GM13977 (cell line): ENCODE results near the gene NFATC2.

Source experiments
- DNase-seq: peaks from one replicate; pipeline ENCODE4 v3.0.0; 2012; ENCODE audit warnings: low spot score
- in situ Hi-C: fragments of 300-500 bp; cut with MboI; formaldehyde crosslinking; loops from one replicate; pipeline ENCODE4 v1.12.0; 2022; ENCODE audit warnings: low sequenced_read_pairs, low pct_unique_long_range_greater_than_20kb, mixed read lengths, inconsistent platforms; ENCODE audit not compliant: unreplicated experiment
- TF ChIP-seq, protein P1 (sequence below): IDR thresholded peaks from 2 replicates; pipeline ENCODE4 v1.5.1; 2012; ENCODE audit warnings: mild to moderate bottlenecking, control low read depth; ENCODE audit not compliant: insufficient read depth; ENCODE audit errors: extremely low read depth, missing control alignments

NFATC2 gene

DNA sequence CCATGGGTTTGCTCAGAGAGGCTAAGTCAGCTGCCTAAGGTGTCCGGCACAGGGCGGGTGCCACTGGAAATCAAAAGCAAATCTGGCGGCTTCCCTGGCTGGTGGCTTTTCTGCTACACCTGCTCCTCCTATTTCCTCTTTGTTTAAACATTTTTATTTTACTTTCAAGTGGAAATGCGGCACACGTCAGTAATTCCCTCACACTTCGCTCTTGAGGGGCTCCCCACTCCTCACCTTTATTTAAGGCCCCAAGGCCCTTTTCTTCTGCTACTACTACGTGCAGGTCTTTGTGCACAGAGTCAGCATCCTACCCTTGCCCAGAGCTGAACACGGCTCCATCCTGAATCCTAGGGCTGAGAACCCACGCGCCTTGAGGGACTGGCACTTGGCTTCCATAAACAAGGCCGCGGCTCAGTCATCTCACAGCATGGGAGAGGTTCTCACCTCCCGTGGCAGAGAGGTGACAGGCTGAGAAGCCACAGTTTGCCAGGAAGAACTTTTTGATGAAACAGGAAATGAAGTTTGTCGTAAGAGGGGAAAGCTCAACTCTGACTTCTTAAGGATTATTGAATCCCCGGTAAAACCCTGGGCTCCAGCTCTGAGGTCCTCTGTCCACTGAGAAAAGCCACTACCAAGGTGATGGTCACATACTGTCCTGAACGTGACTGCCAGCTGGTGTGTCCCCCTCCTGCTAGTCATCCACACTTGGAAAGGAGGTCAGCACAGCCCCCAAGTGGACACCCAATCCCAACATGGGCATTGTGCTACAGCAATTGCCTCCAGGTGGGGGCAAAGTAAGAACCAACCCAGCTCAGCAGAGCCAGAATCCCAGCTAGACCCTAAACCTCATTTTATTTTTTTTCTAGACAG, 48.0 kb downstream of the NFATC2 start:
- TF ChIP-seq, protein P1, sequence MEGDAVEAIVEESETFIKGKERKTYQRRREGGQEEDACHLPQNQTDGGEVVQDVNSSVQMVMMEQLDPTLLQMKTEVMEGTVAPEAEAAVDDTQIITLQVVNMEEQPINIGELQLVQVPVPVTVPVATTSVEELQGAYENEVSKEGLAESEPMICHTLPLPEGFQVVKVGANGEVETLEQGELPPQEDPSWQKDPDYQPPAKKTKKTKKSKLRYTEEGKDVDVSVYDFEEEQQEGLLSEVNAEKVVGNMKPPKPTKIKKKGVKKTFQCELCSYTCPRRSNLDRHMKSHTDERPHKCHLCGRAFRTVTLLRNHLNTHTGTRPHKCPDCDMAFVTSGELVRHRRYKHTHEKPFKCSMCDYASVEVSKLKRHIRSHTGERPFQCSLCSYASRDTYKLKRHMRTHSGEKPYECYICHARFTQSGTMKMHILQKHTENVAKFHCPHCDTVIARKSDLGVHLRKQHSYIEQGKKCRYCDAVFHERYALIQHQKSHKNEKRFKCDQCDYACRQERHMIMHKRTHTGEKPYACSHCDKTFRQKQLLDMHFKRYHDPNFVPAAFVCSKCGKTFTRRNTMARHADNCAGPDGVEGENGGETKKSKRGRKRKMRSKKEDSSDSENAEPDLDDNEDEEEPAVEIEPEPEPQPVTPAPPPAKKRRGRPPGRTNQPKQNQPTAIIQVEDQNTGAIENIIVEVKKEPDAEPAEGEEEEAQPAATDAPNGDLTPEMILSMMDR, result no peak
- in situ Hi-C loops, result no loop called here

DNA sequence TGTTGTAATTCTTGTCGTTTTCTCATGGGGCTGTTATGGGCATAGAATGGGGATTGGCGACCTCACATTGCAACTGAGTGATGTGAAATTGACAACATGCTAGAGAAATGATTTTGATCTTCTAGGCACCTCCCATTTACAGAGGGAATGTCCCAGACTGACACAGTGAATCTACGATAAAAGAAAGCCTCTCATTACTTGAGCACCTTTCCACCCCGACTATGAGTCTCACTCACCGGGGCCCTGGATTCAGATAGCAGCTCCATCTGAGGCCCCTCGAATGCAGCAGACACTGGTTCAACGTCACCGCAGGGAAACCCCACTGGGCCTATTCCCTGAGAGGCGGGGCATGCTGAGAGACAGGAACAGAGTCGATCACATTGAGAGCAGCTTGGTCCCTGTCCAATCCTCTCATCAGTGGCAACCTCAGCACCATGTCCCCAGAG, 49.1 kb downstream of the NFATC2 start:
- TF ChIP-seq, protein P1, result no peak
- no peak for DNase-seq
- in situ Hi-C loops, result no loop called here

More for the DNA sequence above, 48.0 kb downstream of the NFATC2 start:
- DNase-seq, result no peak

DNA sequence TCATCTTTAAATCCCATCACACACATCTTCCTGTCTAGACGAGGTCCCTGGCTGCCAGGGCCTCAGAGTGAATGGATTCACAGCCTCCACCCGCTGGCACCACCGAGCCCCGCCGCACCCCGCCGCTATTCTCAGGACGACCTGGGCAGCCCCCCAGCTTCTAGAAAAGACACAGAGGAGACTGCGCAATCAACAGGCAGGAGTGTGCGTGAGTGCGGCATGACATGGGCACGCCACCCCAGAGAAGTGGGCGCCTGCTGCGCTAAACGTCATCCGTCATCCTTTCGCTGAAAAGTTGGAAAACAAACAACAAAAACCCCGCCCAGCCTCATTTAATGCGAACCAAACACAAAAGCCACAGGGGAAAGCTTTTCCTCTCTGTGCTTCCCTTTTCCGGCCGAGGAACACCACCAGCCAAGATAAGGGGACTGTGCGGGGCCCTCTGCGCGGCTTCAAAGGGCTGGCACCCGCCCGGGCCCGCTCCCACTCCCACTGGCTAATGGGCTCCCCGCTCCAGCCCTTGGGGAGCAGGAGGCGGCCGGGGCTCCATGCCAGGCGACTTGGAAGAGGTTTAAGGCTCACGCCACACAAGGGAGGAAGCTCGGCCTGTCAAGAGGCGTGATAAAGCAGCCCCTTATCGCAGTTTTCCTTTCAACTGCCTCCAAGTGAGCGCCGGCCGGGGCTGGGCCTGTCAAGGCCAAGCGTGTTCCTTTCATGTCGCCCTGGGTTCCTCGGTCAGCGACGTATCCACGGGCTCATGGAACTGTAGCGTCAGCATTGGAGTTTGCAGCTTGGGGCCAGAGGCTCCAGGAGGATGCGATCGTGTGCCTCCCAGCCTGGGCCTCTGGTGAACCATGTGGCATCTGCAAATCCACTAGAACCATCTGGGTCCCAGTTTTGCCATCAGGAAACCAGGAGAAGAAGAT, 50.1 kb downstream of the NFATC2 start:
- DNase-seq, result no peak
- in situ Hi-C loops, result no loop called here
- TF ChIP-seq, protein P1, result no peak

DNA sequence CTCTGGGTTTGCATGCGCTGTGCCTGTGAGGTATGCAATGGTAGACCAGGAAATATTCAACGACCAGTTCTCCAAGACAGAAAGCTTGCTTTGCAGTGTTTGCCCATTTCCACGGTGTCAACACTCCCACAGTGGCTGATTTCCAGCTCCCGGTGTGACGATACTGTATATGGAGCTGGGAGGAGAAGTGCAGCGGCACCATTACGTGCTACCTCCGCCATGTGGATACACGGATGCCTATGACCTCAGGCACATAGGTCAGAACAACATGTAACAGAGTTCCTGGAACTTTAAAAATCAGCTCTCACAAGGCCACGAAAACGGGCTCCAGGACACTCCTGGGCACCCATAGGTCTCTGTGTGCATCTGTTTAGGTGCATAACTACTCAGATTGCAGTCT, 51.1 kb downstream of the NFATC2 start:
- in situ Hi-C loops, result no loop called here
- DNase-seq, result no peak

DNA sequence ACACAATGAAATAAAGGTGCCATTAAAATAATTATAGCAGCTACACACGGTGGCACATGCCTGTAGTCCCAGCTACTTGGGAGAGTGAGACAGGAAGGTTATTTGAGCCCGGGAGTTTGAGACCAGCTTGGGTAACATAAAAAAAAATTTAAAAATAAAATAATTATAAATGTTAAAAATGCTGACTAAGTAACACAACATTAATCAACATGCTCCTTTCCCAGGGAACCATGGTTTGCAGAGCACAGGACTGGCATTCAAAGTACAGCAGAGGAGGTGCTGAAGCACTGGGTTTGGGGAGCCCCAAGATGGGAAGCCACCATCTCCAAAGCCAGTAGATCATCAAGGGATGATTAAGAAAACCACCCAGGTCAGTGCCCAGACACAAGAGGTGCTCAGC, 51.9 kb downstream of the NFATC2 start:
- TF ChIP-seq, protein P1, result no peak
- in situ Hi-C loops, result no loop called here
- no peak for DNase-seq

More for the DNA sequence above, 51.1 kb downstream of the NFATC2 start:
- TF ChIP-seq, protein P1, result no peak

DNA sequence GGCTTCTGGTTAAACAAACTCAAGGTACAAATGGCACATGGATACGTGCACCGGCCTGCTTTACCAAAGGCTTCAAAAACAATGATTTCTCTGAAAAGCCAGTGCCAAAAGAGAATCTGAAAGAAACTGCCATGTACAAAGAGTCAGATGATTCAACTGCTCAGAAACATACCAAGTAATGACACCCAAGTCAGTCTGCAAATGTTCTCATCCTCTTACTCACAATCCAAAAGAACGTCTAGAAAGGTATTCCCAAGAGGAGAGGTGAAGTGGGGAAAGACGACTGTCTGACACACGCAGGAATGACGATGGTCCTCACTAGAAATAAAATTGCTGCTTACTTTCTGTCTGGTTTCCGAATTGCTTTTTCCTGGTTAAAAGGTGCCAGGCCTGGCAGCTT, 52.9 kb downstream of the NFATC2 start:
- DNase-seq, result no peak
- TF ChIP-seq, protein P1, result no peak
- in situ Hi-C loops, result no loop called here
